COLO668 (cell line): ENCODE results near the gene SORBS2.
"Not testable (repeated sequence)": the region's sequence is repeated elsewhere in the genome, so short reads cannot be mapped to it uniquely, and the experiment has no call there.

Experiments
- DNase-seq: peaks from one replicate; lab custom pipeline; 2025; ENCODE audit not compliant: unreplicated experiment; lab: John Stamatoyannopoulos, UW

The SORBS2 gene

GRCh38 chr4:185811509-185812364, at the start of gene SORBS2:
SORBS2 (minus strand) TSS chr4:185812194; CDS start chr4:185690571, 121,623 bp downstream.
- peak; percentile 82 for DNase-seq

DNA sequence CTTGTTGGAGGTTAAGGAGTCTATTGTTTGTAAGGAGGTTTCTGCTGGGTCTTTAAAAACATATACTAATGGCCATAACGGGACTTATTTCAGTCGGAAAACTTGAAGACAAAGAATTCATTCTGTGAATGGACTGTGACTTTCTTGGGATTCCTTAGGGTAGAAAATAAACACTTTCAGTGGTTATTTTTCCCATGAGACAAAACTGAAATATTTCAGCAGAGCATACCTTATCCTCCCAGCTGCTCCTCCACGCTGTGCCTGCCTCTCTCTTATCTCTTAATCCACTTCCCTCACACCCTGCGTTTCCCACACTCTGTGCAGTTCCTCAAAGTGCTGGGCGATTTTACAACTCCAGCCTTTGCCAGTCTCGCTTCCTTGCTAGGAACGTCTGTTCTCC, 47.1 kb upstream of the SORBS2 start:
- no peak for DNase-seq

DNA sequence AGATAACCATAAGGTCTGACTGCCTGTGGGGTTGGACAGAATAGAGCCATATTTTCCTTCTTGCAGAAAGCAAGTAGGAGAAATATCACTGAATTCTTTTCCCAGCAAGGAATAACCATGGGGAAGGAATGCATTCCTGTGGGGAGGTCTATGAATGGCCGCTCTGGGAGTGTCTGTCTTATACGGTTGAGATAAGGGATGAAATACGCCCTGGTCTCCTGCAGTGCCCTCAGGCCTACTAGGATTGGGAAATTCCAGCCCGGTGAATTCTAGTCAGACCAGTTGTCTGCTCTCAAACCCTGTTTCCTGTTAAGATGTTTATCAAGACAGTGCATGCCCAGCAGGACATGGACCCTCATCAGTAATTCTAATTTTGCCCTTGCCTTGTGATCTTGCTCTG, 45.6 kb upstream of the SORBS2 start:
- DNase-seq, result not testable (repeated sequence)

GRCh38 chr4:185853841-185854240, 41.8 kb upstream of the SORBS2 start:
- no peak for DNase-seq

DNA sequence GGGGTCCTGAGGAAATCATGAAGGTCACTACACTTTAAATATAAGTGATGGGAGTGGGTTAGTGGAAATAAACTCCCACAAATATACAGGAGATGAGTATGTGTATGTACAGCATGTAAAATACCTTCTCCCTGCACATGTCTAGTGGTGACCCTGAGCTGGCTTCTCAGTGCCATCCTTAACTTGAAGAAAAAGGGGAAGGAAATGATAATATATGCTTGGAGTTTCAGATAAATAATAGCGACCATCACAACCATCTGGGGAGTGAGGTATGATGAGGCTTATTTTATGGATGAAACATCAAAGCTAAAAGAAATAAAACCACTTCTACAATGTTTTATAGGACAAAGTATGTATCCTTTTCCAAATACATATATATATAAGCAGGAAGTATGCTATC, 41.0 kb upstream of the SORBS2 start:
- DNase-seq, result no peak

DNA sequence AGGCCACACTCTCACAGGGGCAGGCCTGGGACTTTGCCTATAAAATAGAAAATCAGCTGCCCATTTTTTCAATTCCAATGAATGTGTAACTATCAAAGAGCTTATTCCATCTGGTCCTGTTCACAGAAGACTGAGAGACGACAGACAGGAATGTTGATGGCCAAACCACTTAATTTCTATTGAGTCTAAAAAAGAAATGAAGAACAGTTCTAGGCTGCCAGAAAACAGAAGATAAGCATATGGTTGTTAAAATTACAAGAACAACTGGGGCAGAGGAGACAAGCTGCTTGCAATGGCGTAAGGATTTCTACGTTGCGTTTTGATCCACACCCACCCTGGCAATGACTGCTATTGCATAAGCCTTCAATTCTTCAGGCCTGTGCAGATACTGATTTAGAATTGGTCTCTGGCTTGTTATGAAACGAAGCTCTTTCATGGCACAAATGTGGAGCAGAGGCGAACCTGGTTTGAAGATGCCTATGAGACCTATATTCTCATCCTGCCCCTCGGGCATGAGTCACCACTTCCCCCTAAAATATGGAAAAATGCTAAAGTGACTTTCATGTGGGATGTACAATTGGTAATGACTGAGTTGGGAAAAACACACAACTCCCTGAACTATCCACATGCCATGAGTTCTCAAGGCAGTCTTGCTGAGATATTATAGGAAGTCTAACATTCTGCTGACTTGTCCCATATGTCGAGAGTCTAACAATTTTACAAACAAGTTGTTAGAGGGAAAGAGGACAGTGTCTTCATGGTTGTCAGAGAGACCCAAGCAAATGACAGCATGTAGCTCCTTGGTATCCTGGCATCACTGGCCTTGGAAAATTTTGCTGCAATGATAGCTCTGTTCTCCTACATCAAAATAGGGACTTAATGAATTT, 37.9 kb upstream of the SORBS2 start:
- no peak for DNase-seq

GRCh38 chr4:185847352-185848097, 35.5 kb upstream of the SORBS2 start:
- no peak for DNase-seq

GRCh38 chr4:185846505-185847150, 34.6 kb upstream of the SORBS2 start:
- DNase-seq, result no peak

DNA sequence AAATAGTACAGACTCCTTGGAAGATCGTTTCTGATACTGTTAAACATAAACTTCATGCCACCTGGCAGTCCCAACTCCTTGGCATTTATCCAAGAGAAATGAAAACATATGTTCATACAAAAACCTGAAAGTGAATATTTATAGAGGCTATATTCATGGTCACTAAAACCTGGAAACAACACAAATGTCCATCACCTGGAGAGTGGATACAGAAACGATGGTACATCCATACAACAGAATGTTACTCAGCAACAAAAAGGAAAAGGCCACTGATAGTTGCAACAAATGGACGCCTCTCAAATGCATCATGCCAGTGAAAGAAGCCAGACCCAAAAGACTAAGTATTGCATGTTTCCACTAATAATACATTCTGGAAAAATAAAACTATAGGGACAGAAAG, 34.0 kb upstream of the SORBS2 start:
- no peak for DNase-seq

DNA sequence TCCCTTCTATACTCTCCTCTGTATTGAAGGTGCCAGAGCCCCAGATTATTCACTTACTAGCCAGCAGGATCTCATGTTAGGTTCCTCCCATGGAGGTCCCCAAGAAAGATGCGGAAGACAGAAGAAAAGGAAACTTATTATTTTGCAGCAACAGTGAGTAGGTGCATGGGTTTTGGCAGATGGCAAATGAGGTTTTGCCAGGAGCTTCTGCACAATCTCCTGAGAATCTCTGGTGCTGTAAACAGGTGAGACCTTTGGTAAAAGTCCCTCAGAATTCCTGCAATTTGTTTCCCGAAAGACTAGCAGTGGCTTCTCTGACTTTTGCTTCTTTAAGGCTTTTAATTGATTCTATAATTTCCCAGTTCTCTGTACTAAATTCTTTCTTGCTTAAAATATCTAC, 29.5 kb upstream of the SORBS2 start:
- DNase-seq, result no peak

DNA sequence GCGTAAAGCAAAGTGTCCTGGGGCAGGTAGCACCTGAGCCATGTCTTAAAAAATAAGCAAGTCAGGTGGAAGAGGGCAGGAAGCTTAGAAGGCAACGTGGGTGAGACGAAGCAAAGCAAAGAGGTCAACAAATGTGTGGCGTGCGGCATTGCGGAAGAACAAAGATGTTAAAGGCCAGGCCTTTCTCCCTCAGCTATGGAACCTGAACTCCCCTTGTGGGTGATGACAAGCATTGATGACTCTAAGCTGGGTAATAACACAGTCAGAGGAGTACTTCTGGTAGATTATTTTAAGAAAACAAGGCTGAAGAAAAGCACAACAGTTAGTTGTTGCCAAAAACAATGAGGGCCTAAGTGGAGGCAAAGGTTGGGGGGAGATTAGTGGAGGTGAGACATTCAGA, 29.0 kb upstream of the SORBS2 start:
- no peak for DNase-seq

DNA sequence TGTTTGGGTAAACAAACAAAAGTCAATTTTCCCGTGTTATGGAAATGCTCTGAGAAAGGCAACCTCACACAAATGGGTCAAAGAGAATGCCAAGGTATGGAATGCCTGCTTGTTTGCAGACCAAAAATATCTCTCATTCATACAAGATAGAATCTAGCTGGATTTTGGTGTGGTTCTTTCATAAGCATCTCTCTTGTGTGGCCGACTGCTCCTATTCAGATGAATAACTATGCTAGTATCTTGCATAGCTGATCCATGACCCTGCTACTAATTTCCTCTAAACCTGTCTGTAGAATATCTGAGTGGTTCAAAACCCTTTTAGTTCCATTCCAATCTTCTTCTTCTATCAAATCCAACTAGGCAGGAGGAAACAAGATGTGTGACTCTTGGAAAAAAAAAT, 28.2 kb upstream of the SORBS2 start:
- no peak for DNase-seq

DNA sequence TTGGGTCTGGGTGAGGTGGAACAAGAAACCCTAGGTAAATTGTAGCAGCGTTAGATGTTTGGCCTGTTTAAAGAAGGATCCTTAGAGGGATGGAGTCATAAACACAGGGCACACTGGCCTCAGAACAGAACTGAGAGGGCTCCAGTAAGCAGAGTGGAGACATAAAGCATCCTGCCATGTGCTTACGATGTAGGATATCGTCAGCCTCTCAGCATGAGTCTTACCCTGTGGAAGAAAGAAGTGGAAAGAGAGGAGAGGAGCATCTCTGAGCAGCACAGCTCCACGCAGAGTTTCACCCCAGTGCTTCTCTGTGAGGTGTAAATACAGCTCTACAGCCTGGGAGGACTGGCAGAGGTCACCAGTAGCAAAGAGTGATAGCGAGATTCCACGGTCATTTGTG, 27.8 kb upstream of the SORBS2 start:
- no peak for DNase-seq

- no peak for DNase-seq
Measured at GRCh38 chr4:185839194-185839712, 27.3 kb upstream of the SORBS2 start.

GRCh38 chr4:185838514-185839193, 26.7 kb upstream of the SORBS2 start:
- no peak for DNase-seq

DNA sequence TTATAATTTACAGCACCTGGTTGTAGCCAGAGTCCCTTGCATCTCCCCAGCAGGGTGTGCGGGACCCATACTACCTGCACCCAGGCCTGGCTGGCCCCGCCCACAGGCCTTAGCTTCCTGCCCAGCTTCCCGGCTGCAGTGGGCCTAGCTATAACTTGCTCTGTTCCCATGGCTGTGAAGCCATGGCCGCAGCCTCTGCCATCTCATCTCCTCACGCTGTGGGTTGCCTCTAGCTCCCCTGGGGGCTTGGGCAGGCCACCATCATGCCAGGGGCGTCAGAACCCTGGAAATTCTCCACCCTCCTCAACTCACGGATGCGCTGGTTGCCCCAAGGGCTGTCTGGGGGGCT, 26.1 kb upstream of the SORBS2 start:
- no peak for DNase-seq

- DNase-seq, result no peak
Measured at GRCh38 chr4:185837415-185838103, 25.6 kb upstream of the SORBS2 start.

- DNase-seq, result no peak
Measured at GRCh38 chr4:185836241-185837084, 24.5 kb upstream of the SORBS2 start.

GRCh38 chr4:185835814-185836213, 23.8 kb upstream of the SORBS2 start:
- no peak for DNase-seq
